ENCODE results near the gene HLF. TPM values are rescaled to one million over a fixed set of nuclear protein-coding genes. Genes with fewer than 3 reads are reported as not detected.

The HLF gene
- total and polyA plus RNA-seq, 5 donors: 17.0 to 56.6 (median 46.1) TPM

GRCh38 chr17:55340686-55341085 is 75.9 kb downstream of the HLF start:
- no peaks in the 10 kb centered on the region for H3K4me1 ChIP-seq (ENCODE audit: control insufficient read depth, insufficient read depth, low read length)
- WGBS: 84% methylated on average over 3 of the region's 3 CpGs
- no peak for ATAC-seq

GRCh38 chr17:55341432-55341831 is 76.7 kb downstream of the HLF start:
- H3K27me3 ChIP-seq (ENCODE audit: control insufficient read depth, insufficient read depth): no peaks in the 10 kb centered on the region
- no peak for ATAC-seq
- 86% methylated on average over 5 of the region's 5 CpGs for WGBS
- no peak overlapping the region for H3K27ac ChIP-seq (ENCODE audit: low read length)
- H3K9me3 ChIP-seq (ENCODE audit: control insufficient read depth, low read length): no peaks in the 10 kb centered on the region
- intact Hi-C loops (cut with DNase I): loop anchor here in 1 of 4 donors (10.0 kb wide), 1 partner anchor 107 kb away; no protein-coding TSS in a partner anchor
- no peak overlapping the region for H3K4me3 ChIP-seq (ENCODE audit: low read length)
- DNase-seq: no peak
- no peaks in the 10 kb centered on the region for H3K4me1 ChIP-seq (ENCODE audit: control insufficient read depth, insufficient read depth, low read length)

More at GRCh38 chr17:55340686-55341085, 75.9 kb downstream of the HLF start:
- no peaks in the 10 kb centered on the region for H3K27me3 ChIP-seq (ENCODE audit: control insufficient read depth, insufficient read depth)
- H3K27ac ChIP-seq (ENCODE audit: low read length): no peak overlapping the region
- no peaks in the 10 kb centered on the region for H3K9me3 ChIP-seq (ENCODE audit: control insufficient read depth, low read length)
- H3K4me3 ChIP-seq (ENCODE audit: low read length): no peak overlapping the region
- intact Hi-C loops (cut with DNase I): loop anchor here in 1 of 4 donors (10.0 kb wide), 1 partner anchor 106 kb away; no protein-coding TSS in a partner anchor
- no peak for DNase-seq

- ATAC-seq: no peak
- no peak overlapping the region for H3K27ac ChIP-seq (ENCODE audit: low read length)
- no peak for DNase-seq
- intact Hi-C loops (cut with DNase I): loop anchor here in 1 of 4 donors (10.0 kb wide), 1 partner anchor 108 kb away; no protein-coding TSS in a partner anchor
- WGBS: 80% methylated on average over 6 of the region's 6 CpGs
- no peaks in the 10 kb centered on the region for H3K27me3 ChIP-seq (ENCODE audit: control insufficient read depth, insufficient read depth)
- no peaks in the 10 kb centered on the region for H3K4me1 ChIP-seq (ENCODE audit: control insufficient read depth, insufficient read depth, low read length)
- H3K9me3 ChIP-seq (ENCODE audit: control insufficient read depth, low read length): no peaks in the 10 kb centered on the region
- no peak overlapping the region for H3K4me3 ChIP-seq (ENCODE audit: low read length)
Observed at GRCh38 chr17:55342800-55343585, 78.2 kb downstream of the HLF start.

GRCh38 chr17:55343900-55344513 is 79.2 kb downstream of the HLF start:
- WGBS: 81% methylated on average over 4 of the region's 4 CpGs
- no peaks in the 10 kb centered on the region for H3K9me3 ChIP-seq (ENCODE audit: control insufficient read depth, low read length)

GRCh38 chr17:55344514-55344997 is 79.8 kb downstream of the HLF start:
- no peak for DNase-seq
- no peaks in the 10 kb centered on the region for H3K9me3 ChIP-seq (ENCODE audit: control insufficient read depth, low read length)
- WGBS: 91% methylated on average over 3 of the region's 3 CpGs
- H3K27ac ChIP-seq (ENCODE audit: low read length): no peak overlapping the region
- no peaks in the 10 kb centered on the region for H3K4me1 ChIP-seq (ENCODE audit: control insufficient read depth, insufficient read depth, low read length)
- no peak for ATAC-seq
- intact Hi-C loops (cut with DNase I): loop anchor here in 1 of 4 donors (10.0 kb wide), 1 partner anchor 110 kb away; no protein-coding TSS in a partner anchor
- no peaks in the 10 kb centered on the region for H3K27me3 ChIP-seq (ENCODE audit: control insufficient read depth, insufficient read depth)
- no peak overlapping the region for H3K4me3 ChIP-seq (ENCODE audit: low read length)

More at GRCh38 chr17:55343900-55344513, 79.2 kb downstream of the HLF start:
- H3K4me1 ChIP-seq (ENCODE audit: control insufficient read depth, insufficient read depth, low read length): no peaks in the 10 kb centered on the region
- H3K27me3 ChIP-seq (ENCODE audit: control insufficient read depth, insufficient read depth): no peaks in the 10 kb centered on the region
- H3K27ac ChIP-seq (ENCODE audit: low read length): no peak overlapping the region
- intact Hi-C loops (cut with DNase I): loop anchor here in 1 of 4 donors (10.0 kb wide), 1 partner anchor 109 kb away; no protein-coding TSS in a partner anchor
- no peak for DNase-seq
- ATAC-seq: no peak
- H3K4me3 ChIP-seq (ENCODE audit: low read length): no peak overlapping the region

GRCh38 chr17:55345132-55345531 is 80.4 kb downstream of the HLF start:
- ATAC-seq: no peak

GRCh38 chr17:55346658-55347057 is 81.9 kb downstream of the HLF start:
- no peak for DNase-seq
- Histone ChIP-seq H3K27me3 (ENCODE audit: control insufficient read depth, insufficient read depth) (no peaks in the 10 kb centered on the region), H3K27ac (ENCODE audit: low read length) (no peak overlapping the region), H3K4me1 (ENCODE audit: control insufficient read depth, insufficient read depth, low read length) (no peaks in the 10 kb centered on the region), H3K9me3 (ENCODE audit: control insufficient read depth, low read length) (no peaks in the 10 kb centered on the region), H3K4me3 (ENCODE audit: low read length) (no peak overlapping the region)
- WGBS: 98% methylated on average over 1 of the region's 1 CpG
- no peak for ATAC-seq
- intact Hi-C loops (cut with DNase I): loop anchor here in 2 of 4 donors (5.0 to 10.0 kb wide), 3 partner anchors 112 to 354 kb away; no protein-coding TSS in a partner anchor

More at GRCh38 chr17:55345132-55345531, 80.4 kb downstream of the HLF start:
- H3K27ac ChIP-seq (ENCODE audit: low read length): no peak overlapping the region
- intact Hi-C loops (cut with DNase I): loop anchor here in 2 of 4 donors (5.0 to 10.0 kb wide), 3 partner anchors 110 to 353 kb away; no protein-coding TSS in a partner anchor
- WGBS: 84% methylated on average over 1 of the region's 1 CpG
- no peaks in the 10 kb centered on the region for H3K27me3 ChIP-seq (ENCODE audit: control insufficient read depth, insufficient read depth)
- DNase-seq: no peak
- no peaks in the 10 kb centered on the region for H3K9me3 ChIP-seq (ENCODE audit: control insufficient read depth, low read length)
- no peaks in the 10 kb centered on the region for H3K4me1 ChIP-seq (ENCODE audit: control insufficient read depth, insufficient read depth, low read length)
- no peak overlapping the region for H3K4me3 ChIP-seq (ENCODE audit: low read length)

- H3K9me3 ChIP-seq (ENCODE audit: control insufficient read depth, low read length): no peaks in the 10 kb centered on the region
Observed at GRCh38 chr17:55347341-55347740, 82.6 kb downstream of the HLF start.

GRCh38 chr17:55348749-55349354 is 84.1 kb downstream of the HLF start:
- DNase-seq: peak; percentile 22 to 64 (median 53)
- no peak overlapping the region for H3K27ac ChIP-seq (ENCODE audit: low read length)
- no peaks in the 10 kb centered on the region for H3K9me3 ChIP-seq (ENCODE audit: control insufficient read depth, low read length)
- no peaks in the 10 kb centered on the region for H3K27me3 ChIP-seq (ENCODE audit: control insufficient read depth, insufficient read depth)
- intact Hi-C loops (cut with DNase I): loop anchor here in 2 of 4 donors (5.0 to 10.0 kb wide), 3 partner anchors 114 to 357 kb away; no protein-coding TSS in a partner anchor
- H3K4me3 ChIP-seq (ENCODE audit: low read length): no peak overlapping the region
- 13% methylated on average over 10 of the region's 10 CpGs for WGBS
- ATAC-seq: peak; percentile 74 to 79
- H3K4me1 ChIP-seq (ENCODE audit: control insufficient read depth, insufficient read depth, low read length): no peaks in the 10 kb centered on the region

More at GRCh38 chr17:55347341-55347740, 82.6 kb downstream of the HLF start:
- Histone ChIP-seq H3K27me3 (ENCODE audit: control insufficient read depth, insufficient read depth) (no peaks in the 10 kb centered on the region), H3K27ac (ENCODE audit: low read length) (no peak overlapping the region), H3K4me1 (ENCODE audit: control insufficient read depth, insufficient read depth, low read length) (no peaks in the 10 kb centered on the region), H3K4me3 (ENCODE audit: low read length) (no peak overlapping the region)
- intact Hi-C loops (cut with DNase I): loop anchor here in 2 of 4 donors (5.0 to 10.0 kb wide), 3 partner anchors 113 to 355 kb away; no protein-coding TSS in a partner anchor
- 76% methylated on average over 2 of the region's 2 CpGs for WGBS
- DNase-seq (no peak), ATAC-seq (no peak)

GRCh38 chr17:55350825-55351205 is 86.1 kb downstream of the HLF start:
- no peak for DNase-seq
- no peak for ATAC-seq
- no peak overlapping the region for H3K4me3 ChIP-seq (ENCODE audit: low read length)
- no peaks in the 10 kb centered on the region for H3K27me3 ChIP-seq (ENCODE audit: control insufficient read depth, insufficient read depth)
- no peak overlapping the region for H3K27ac ChIP-seq (ENCODE audit: low read length)
- WGBS: 42% methylated on average over 2 of the region's 2 CpGs
- H3K4me1 ChIP-seq (ENCODE audit: control insufficient read depth, insufficient read depth, low read length): no peaks in the 10 kb centered on the region
- intact Hi-C loops (cut with DNase I): loop anchor here in 2 of 4 donors (10.0 kb wide), 1 partner anchor 164 kb away; the partner anchor contains the start of gene SMIM36 (in 2 of the 2)
- H3K9me3 ChIP-seq (ENCODE audit: control insufficient read depth, low read length): no peaks in the 10 kb centered on the region

Data from right cardiac atrium (tissue), 5 donors.